Hematopoietic multipotent progenitor cell treated with erythropoietin and hydrocortisone succinate and interleukin-3 and kit ligand, for 15 days (in vitro differentiated cells): Measurements from ENCODE around the gene AMER1.

ENCODE experiments used
- DNase-seq: peaks from one replicate; pipeline ENCODE4 v3.0.0-alpha.2; 2015; ENCODE audit warnings: low spot score

Gene AMER1

GRCh38 chrX:64184396-64184795 lies 21.1 kb downstream of the AMER1 start:
- DNase-seq: no peak

GRCh38 chrX:64182208-64182607 lies 23.3 kb downstream of the AMER1 start:
- DNase-seq: no peak

- no peak for DNase-seq
Observed at GRCh38 chrX:64176876-64177275, 28.6 kb downstream of the AMER1 start.

- DNase-seq: no peak
Observed at GRCh38 chrX:64169988-64170387, 35.5 kb downstream of the AMER1 start.

- DNase-seq: no peak
Observed at GRCh38 chrX:64152857-64153256, 52.7 kb downstream of the AMER1 start.

- DNase-seq: no peak
Observed at GRCh38 chrX:64151911-64152310, 53.6 kb downstream of the AMER1 start.

- no peak for DNase-seq
Observed at GRCh38 chrX:64150775-64151174, 54.7 kb downstream of the AMER1 start.
